NCI-H226 (cell line): ENCODE measurements around the gene PGR.

Source experiments
- DNase-seq: peaks from one replicate; pipeline ENCODE4 v3.0.0-alpha.2; 2015

The PGR gene

DNA sequence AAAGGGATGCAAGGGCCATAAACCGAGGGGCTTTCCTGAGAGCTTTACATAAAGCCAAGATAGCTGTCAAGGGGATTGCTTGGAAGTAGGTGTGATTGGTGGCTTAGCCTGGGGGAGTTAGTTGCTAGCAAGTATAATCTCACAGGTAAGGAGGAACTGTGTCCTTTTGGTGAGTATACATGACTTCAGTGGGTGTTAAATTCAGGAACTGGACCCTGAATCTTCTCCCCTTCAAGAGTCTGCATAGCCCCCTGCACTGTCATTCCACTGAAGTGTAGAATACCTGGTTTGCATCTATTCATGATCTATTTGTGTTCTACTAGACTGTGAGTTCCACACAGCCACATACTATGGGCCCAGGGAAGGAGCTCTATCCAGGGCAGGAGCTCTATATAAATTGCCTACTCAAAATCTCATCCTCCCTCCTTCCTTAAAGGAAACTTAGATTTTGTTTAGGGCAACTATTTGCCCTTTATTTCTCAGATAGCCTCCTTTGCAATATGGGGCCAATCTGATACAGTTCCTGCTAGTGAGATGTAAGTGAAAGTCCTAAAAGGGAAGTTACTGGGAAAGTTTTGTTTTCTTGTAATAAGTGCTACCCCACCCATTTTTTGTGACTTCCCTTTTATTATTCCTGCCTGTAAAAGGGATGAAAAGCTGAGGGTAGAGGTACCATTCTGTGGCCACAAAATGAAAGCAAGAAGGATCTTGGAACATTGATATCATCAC is 120.5 kb downstream of the PGR start:
- DNase-seq, result no peak

DNA sequence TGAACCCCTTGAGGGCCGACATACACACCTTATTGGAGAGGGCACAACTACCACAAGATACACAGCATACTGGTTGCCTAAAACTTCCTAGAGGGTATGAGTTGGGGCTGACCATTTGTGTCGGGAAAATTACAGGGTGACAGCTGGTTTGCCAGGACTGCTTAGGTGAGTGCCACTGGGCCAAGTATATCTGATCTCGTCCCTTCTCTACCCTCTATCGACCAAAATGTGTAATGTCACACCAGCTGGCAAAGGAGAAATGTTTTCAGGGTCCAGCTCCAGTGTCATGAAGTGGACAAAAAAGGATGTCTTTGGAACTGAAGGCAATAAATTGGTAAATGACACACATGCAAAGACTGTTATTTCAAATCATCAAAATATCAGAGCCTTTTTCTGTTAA is 126.1 kb downstream of the PGR start:
- no peak for DNase-seq

DNA sequence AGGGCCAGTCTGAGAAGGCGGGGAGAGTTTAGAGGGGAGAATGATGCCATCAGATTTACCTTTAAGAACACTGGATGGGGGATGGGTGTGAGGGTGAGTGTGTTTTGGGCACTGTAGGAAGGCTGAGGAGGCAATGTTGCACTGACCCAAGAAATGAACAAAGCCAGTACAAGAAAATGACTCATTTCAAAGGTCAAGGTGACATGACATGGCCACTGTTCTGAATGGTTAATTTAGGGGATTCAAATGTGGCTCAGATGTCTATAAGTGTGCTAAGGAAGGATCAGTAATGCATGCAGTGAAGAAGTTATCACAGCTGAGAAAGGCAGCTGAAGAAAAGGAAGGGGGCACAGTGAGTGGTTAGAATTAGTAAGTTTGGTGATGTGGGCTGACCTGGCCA is 129.9 kb downstream of the PGR start:
- no peak for DNase-seq

DNA sequence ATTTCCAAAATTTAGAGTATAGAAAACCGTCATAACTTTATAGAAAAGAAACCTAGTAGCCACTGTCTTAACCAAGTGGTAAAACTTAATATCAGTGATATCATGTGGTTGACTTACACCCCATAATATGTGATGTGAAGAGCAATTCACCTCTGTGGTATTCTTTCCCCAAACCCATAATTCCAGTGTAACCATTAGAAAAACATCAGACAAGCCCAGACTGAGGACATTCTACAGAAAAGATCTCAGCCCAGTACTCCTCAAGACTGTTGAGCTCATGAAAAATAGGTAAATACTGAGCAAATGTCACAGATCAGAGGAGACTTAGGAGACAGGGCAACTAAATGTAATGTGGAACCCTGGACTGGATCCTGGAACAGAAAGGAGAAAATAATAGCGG is 134.6 kb downstream of the PGR start:
- DNase-seq, result no peak

GRCh38 chr11:100991541-100991940 is 138.1 kb downstream of the PGR start:
- no peak for DNase-seq

GRCh38 chr11:100990931-100991330 is 138.7 kb downstream of the PGR start:
- DNase-seq, result no peak

- no peak for DNase-seq
Observed at GRCh38 chr11:100984668-100985067, 144.9 kb downstream of the PGR start.

DNA sequence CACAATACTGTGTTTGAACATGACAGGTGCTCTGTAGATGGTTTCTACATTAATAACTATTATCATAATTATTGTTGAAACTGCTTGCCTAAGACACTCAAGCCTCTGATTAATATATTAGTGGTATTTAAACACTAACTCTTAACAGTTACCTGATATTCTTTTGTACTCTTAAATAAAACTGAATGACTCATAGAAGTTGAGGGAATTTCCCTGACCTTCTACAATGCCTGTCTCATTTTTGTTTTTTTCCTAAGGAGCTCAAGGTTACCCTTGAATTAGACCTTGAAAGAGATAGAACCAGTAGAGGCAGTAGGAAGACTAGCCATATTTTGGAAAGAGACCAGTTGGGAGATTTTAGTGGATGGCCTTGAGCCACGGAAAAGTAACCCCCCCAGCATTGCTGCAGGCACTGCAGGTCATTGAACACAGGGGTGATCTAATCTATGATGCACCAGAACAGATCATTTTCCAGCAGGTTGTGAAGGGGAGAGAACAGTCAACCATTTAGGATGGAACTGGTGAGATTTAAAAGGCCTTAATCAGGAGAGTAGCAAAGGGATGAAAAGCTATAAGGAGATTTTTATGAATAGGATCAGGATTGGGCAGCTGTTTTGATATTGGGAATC is 148.3 kb downstream of the PGR start:
- no peak for DNase-seq

- no peak for DNase-seq
Observed at GRCh38 chr11:100980156-100980555, 149.5 kb downstream of the PGR start.
